BLaER1 treated with 17β-estradiol and CSF1 and Interleukin-3, amounts not matched to agents 10 nM and 100 nM (cell line): Measurements from ENCODE around the gene FOXD2.

Experiments
- H3K27ac ChIP-seq, 11 experiments: shearing (Covaris generic); formaldehyde crosslinking; 2 replicates each; pipeline ENCODE4 v1.8.1; 2022
- H3K27me3 ChIP-seq, 11 experiments: shearing (Covaris generic); formaldehyde crosslinking; 2 replicates each; pipeline ENCODE4 v1.8.1; 2022
- H3K36me3 ChIP-seq, 11 experiments: shearing (Covaris generic); formaldehyde crosslinking; 2 replicates each; pipeline ENCODE4 v1.8.1; 2022
- H3K4me1 ChIP-seq, 10 experiments: shearing (Covaris generic); formaldehyde crosslinking; 2 replicates each; pipeline ENCODE4 v1.8.1; 2022
- H3K4me2 ChIP-seq, 11 experiments: shearing (Covaris generic); formaldehyde crosslinking; 2 replicates each; pipeline ENCODE4 v1.8.1; 2022
- H3K4me3 ChIP-seq, 10 experiments: shearing (Covaris generic); formaldehyde crosslinking; 2 replicates each; pipeline ENCODE4 v1.8.1; 2022
- H3K9ac ChIP-seq, 11 experiments: shearing (Covaris generic); formaldehyde crosslinking; 2 replicates each; pipeline ENCODE4 v1.8.1; 2022
- H3K9me3 ChIP-seq, 11 experiments: shearing (Covaris generic); formaldehyde crosslinking; replicated peaks in 1 of 11; 2 replicates each; pipeline ENCODE4 v1.8.1; 2022
- H4K20me1 ChIP-seq, 11 experiments: shearing (Covaris generic); formaldehyde crosslinking; 2 replicates each; pipeline ENCODE4 v1.8.1; 2022
- Cebpa-rat ChIP-seq, 11 experiments: shearing (Covaris generic); IDR thresholded peaks; 2 replicates each; pipeline ENCODE4 v1.8.1; 2022

Gene FOXD2

DNA sequence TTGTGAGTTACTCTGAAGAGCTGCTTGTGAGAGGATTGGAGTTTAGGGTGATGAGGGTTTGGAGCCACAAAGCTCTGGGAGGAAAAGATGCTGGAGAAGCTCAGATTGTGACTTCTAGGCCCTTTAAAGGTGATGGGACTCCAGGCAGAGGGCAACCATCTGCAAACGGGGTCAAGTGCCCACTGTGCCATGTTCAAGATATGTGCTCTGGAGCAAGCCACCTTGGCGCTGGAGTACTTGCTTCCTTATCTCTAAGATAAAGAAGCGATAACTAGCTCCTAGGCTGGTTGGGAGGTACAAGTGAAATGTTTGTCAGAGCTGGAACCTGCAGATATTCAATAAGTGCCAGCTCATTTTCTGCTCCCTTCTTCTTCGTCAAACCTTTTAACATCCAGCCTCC, 36.1 kb upstream of the FOXD2 start:
- H3K9ac ChIP-seq = no peak overlapping the region
- H3K27me3 ChIP-seq = no peaks in the 10 kb centered on the region
- H3K27ac ChIP-seq = no peak overlapping the region
- no peak overlapping the region for H3K4me2 ChIP-seq
- no peak for TF ChIP-seq Cebpa-rat (IDR thresholded peaks at IDR 0.05)
- H4K20me1 ChIP-seq = 0 out of 22 replicates have a peak, but pooled peaks cover 0 to 4% (median 0%) of the 10 kb centered on the region in 11 experiments
- H3K4me1 ChIP-seq = peaks cover 0 to 14% (median 0%) of the 10 kb centered on the region in 10 experiments; a peak in 4 of 20 replicates
- no peaks in the 10 kb centered on the region for H3K9me3 ChIP-seq
- H3K36me3 ChIP-seq = no peaks in the 10 kb centered on the region
- no peak overlapping the region for H3K4me3 ChIP-seq

DNA sequence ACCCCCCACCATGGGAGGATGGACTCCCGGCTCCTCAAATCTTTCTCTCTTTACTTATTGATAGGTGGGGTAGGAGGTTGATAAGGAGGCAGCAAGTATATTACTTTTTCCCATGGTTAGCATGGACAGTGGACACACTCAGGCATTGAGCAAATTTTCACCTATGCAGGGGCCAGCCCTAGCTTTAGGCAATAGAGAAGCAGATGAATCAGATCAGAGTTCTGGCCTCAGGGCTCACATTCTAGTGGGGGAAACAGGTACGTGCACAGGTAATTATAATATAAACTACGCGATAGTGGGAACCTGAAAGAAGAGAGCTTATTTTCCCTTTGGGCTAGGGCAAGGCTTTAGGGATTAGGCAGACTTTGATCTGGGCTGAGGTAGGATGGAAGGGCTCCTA, 35.3 kb upstream of the FOXD2 start:
- Histone ChIP-seq H4K20me1 (0 out of 22 replicates have a peak, but pooled peaks cover 0 to 4% (median 0%) of the 10 kb centered on the region in 11 experiments), H3K27ac (no peak overlapping the region), H3K4me1 (peaks cover 0 to 14% (median 0%) of the 10 kb centered on the region in 10 experiments; a peak in 4 of 20 replicates), H3K27me3 (no peaks in the 10 kb centered on the region), H3K4me3 (no peak overlapping the region), H3K9ac (no peak overlapping the region), H3K4me2 (no peak overlapping the region), H3K36me3 (no peaks in the 10 kb centered on the region), H3K9me3 (no peaks in the 10 kb centered on the region)
- no peak for TF ChIP-seq Cebpa-rat (IDR thresholded peaks at IDR 0.05)

DNA sequence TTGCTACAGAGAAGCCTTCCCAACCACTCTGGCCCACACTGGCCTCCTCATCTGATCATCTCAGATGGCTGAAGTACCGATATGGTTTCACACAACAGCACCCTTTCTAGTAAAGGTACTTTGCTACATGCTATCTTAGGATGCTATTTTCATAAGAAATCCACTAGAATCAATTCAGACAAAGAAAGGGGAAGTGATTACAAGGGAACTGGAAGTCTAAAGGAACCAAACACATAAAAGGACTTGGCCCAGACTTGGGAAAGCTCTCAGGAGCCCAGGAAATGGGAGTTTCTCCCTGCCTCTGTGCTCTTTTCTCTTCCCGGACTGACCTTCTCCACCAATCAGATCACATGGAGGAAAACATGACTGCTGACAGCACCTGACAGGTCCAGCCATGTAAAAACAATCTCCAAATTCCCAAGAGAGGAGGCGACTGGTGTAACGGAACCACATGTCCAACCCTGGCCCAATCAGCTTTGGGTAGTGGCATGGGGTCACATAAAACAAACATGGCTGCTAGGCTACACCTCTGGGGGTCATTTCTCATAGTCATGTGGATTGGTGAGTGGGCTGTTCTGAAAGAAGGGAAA, 34.4 kb upstream of the FOXD2 start:
- H3K4me1 ChIP-seq = peaks cover 0 to 19% (median 0%) of the 10 kb centered on the region in 10 experiments; a peak in 6 of 20 replicates
- 0 out of 22 replicates have a peak, but pooled peaks cover 0 to 4% (median 0%) of the 10 kb centered on the region in 11 experiments for H4K20me1 ChIP-seq
- no peak overlapping the region for H3K4me3 ChIP-seq
- no peaks in the 10 kb centered on the region for H3K36me3 ChIP-seq
- H3K9ac ChIP-seq = no peak overlapping the region
- no peaks in the 10 kb centered on the region for H3K27me3 ChIP-seq
- H3K27ac ChIP-seq = no peak overlapping the region
- TF ChIP-seq Cebpa-rat (IDR thresholded peaks at IDR 0.05) = no peak
- H3K9me3 ChIP-seq = no peaks in the 10 kb centered on the region
- peak overlapping the region in 1 of 11 experiments; percentile 36; a peak in 2 of 22 replicates for H3K4me2 ChIP-seq

DNA sequence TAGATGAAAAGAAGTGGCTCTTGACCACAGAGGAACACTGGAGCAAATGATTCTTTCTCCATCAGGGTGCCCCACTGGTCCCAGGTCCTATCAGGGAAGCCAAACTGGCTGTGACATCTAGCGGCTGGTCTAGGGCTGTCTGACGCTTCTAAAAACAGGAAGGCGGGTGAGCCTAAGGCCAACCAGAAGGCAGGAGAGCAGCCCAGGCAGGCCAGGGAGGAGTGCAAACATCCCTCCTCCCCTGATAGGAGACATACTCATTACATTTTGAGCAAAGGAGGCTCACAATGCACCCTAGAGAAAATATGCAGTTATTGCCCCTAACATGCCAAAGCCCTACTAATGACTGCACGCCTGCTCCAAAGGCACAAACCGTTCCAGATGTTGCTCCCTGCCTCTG, 32.1 kb upstream of the FOXD2 start:
- Histone ChIP-seq H3K9me3 (no peaks in the 10 kb centered on the region), H3K36me3 (no peaks in the 10 kb centered on the region), H3K27ac (no peak overlapping the region), H4K20me1 (peaks cover 0 to 4% (median 0%) of the 10 kb centered on the region in 11 experiments; a peak in 1 of 22 replicates), H3K4me2 (peak overlapping the region in 2 of 11 experiments; percentile 35 to 65; a peak in 4 of 22 replicates), H3K27me3 (no peaks in the 10 kb centered on the region), H3K4me3 (no peak overlapping the region), H3K4me1 (peaks cover 0 to 30% (median 0%) of the 10 kb centered on the region in 10 experiments; a peak in 6 of 20 replicates), H3K9ac (no peak overlapping the region)
- TF ChIP-seq Cebpa-rat (IDR thresholded peaks at IDR 0.05) = no peak

DNA sequence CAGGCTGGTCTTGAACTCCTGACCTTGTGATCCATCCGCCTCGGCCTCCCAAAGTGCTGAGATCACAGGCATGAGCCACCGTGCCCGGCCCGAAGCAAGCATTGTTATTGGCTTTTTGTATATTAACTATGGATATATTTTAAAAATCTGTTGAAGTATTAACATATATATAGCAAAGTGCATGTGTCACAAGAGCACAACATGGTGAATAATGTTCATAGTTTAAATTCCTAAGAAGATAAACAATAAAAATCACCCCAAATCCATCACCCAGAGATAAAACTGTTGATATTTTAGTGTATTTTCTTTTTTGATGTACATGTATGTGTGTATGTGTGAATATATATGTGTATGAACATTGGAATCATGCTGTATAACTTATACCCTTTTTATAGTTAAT, 30.9 kb upstream of the FOXD2 start:
- Histone ChIP-seq H3K4me1 (peaks cover 0 to 42% (median 2%) of the 10 kb centered on the region in 10 experiments; a peak in 7 of 20 replicates), H3K9me3 (no peaks in the 10 kb centered on the region), H3K4me3 (no peak overlapping the region), H3K36me3 (no peaks in the 10 kb centered on the region), H3K27ac (no peak overlapping the region), H3K27me3 (no peaks in the 10 kb centered on the region), H3K4me2 (no peak overlapping the region), H3K9ac (no peak overlapping the region), H4K20me1 (no peaks in the 10 kb centered on the region; a peak in 2 of 22 replicates)
- no peak for TF ChIP-seq Cebpa-rat (IDR thresholded peaks at IDR 0.05)

DNA sequence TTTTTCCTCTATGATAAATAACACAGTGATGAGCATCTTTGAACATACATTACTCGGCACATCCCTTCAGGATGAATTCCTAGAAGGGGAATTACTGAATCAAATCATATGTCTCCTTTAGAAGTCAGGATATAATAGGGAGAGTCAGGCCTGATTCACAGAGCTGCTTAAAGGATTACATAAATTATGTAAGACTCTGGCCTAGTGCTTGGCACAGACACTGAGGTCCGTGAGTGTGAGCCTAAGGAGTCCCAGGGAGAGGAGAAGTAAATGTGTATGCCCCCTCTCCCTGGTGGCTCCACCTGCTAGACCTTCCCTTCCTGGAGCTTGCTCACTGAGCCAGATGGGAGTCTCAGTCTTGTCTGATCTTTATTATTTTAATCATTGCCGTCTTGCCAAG, 30.4 kb upstream of the FOXD2 start:
- H3K27ac ChIP-seq = no peak overlapping the region
- H3K27me3 ChIP-seq = no peaks in the 10 kb centered on the region
- H3K4me2 ChIP-seq = no peak overlapping the region
- no peak for TF ChIP-seq Cebpa-rat (IDR thresholded peaks at IDR 0.05)
- no peaks in the 10 kb centered on the region for H3K9me3 ChIP-seq
- H3K4me1 ChIP-seq = peaks cover 0 to 45% (median 2%) of the 10 kb centered on the region in 10 experiments; a peak in 7 of 20 replicates
- no peaks in the 10 kb centered on the region; a peak in 2 of 22 replicates for H4K20me1 ChIP-seq
- H3K4me3 ChIP-seq = no peak overlapping the region
- no peak overlapping the region for H3K9ac ChIP-seq
- H3K36me3 ChIP-seq = no peaks in the 10 kb centered on the region

DNA sequence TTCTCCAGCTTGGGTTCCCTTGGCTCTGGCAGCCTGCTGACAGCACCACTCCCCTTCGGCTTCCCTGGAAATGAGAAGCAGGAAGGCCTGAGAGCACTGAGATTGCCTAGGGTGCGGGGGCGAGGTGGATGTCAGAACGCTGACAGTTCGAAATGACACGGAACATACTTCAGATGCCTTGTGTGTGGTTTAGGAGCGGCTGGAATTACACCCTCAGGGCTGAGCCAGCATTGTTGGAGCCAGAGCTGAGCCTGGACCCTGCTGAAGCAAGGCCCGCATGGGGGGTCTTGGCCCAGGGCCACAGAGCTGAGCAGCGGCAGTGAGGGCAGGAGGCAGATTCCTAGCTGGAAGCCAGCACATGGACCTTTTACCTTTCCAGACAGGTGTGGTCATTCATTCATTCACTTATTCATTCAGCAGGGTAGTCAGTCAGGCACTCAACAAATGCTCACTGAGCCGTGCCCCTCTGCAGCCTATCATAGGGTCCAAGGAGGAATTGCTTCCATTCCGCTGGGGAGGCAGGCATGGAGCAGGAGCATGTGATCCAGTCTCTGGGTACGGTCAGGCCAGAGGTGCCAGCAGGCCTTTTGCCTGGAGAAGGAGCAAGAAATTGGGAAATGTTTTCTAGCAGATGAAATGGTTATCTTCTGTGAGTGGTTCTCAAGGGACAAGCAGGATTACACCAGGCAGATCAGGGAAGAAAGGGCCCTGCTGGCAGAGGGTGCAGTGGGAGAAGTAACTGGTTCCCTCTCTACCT, 28.4 kb upstream of the FOXD2 start:
- Histone ChIP-seq H3K27ac (no peak overlapping the region), H3K4me1 (peaks cover 0 to 45% (median 2%) of the 10 kb centered on the region in 10 experiments; a peak in 7 of 20 replicates), H3K4me2 (peak overlapping the region in 1 of 11 experiments; percentile 11; a peak in 2 of 22 replicates), H3K9me3 (no peaks in the 10 kb centered on the region), H3K27me3 (peaks cover 0 to 2% (median 0%) of the 10 kb centered on the region in 11 experiments; a peak in 3 of 22 replicates), H3K36me3 (no peaks in the 10 kb centered on the region), H4K20me1 (no peaks in the 10 kb centered on the region; a peak in 2 of 22 replicates), H3K9ac (no peak overlapping the region), H3K4me3 (no peak overlapping the region)
- no peak for TF ChIP-seq Cebpa-rat (IDR thresholded peaks at IDR 0.05)

DNA sequence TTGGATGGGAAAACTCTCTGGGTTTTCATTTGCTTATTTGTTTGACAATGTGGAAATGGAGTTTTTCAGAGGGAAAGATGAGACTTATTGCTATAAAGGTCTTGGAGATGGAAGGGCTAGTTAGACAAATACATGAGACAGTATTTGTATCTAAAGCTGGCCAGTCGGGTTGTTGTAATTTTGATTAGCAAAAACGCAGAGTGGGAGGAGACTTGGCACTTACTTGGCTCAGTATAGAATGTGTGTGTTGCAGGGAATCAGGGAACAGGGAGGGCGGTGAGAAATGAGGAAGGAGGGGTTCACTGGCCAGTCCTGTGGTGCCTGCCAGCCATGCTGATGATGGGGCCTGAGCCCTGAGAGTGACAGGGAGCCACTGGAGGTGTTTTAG, 27.8 kb upstream of the FOXD2 start:
- Histone ChIP-seq H3K27me3 (peaks cover under 1 to 7% (median 4%) of the 10 kb centered on the region in 11 experiments; a peak in 17 of 22 replicates), H3K4me2 (no peak overlapping the region), H3K4me3 (no peak overlapping the region), H3K9me3 (no peaks in the 10 kb centered on the region), H3K27ac (no peak overlapping the region), H3K9ac (no peak overlapping the region), H3K36me3 (no peaks in the 10 kb centered on the region), H4K20me1 (no peaks in the 10 kb centered on the region; a peak in 2 of 22 replicates), H3K4me1 (peaks cover 0 to 45% (median 2%) of the 10 kb centered on the region in 10 experiments; a peak in 7 of 20 replicates)
- TF ChIP-seq Cebpa-rat (IDR thresholded peaks at IDR 0.05) = no peak

DNA sequence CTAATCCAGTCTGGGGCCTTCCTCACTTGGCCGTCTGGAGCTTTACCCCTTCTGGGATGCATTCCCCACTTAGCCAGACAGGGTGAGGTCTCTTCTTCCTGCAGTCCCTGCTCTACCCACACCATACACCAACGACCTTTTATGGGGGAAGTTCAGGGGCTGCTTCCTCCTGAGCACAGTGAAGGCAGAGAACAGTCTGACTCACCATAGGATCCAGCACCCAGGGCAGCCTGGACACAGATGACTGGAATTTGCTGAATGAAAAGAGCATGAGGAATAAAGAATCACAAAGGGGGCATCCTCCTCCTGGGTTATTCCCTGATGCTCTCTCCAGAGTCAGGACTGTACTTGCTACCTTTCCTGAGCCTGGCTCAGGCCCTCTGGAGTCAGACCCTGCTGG, 26.4 kb upstream of the FOXD2 start:
- no peak overlapping the region for H3K9ac ChIP-seq
- no peaks in the 10 kb centered on the region for H3K36me3 ChIP-seq
- H4K20me1 ChIP-seq = no peaks in the 10 kb centered on the region; a peak in 2 of 22 replicates
- H3K9me3 ChIP-seq = peaks cover 1 to 7% (median 4%) of the 10 kb centered on the region in 11 experiments; a peak in 18 of 22 replicates
- no peak overlapping the region for H3K4me3 ChIP-seq
- peaks cover 0 to 35% (median 2%) of the 10 kb centered on the region in 10 experiments; a peak in 7 of 20 replicates for H3K4me1 ChIP-seq
- H3K27ac ChIP-seq = no peak overlapping the region
- TF ChIP-seq Cebpa-rat (IDR thresholded peaks at IDR 0.05) = no peak
- H3K4me2 ChIP-seq = peak overlapping the region in 3 of 11 experiments; percentile 20 to 43 (median 33); a peak in 5 of 22 replicates
- peaks cover 14 to 21% (median 18%) of the 10 kb centered on the region in 11 experiments for H3K27me3 ChIP-seq
